OCI-LY7 (cell line): ENCODE data around the gene PODXL2.

Experiments used
- CTCF ChIP-seq: fragments of 200-600 bp; sonication (generic); conservative IDR thresholded peaks from 2 replicates; pipeline ENCODE4 v1.5.1; 2014; ENCODE audit warnings: mild to moderate bottlenecking, antibody characterized with exemption, low read length, moderate library complexity, mixed read lengths
- EZH2phosphoT487 ChIP-seq: fragments of 200-600 bp; sonication (generic); IDR thresholded peaks from 2 replicates; pipeline ENCODE4 v1.6.1; 2018; ENCODE audit warnings: low read depth, borderline replicate concordance, mild to moderate bottlenecking, mixed run types, antibody characterized with exemption, low read length, moderate library complexity, mixed read lengths

GRCh38 chr3:127679534-127680145, 50.7 kb downstream of the PODXL2 start:
- TF ChIP-seq CTCF = no peak
- TF ChIP-seq EZH2phosphoT487 = no peak
